ENCODE data around the gene CPNE4.

DNA sequence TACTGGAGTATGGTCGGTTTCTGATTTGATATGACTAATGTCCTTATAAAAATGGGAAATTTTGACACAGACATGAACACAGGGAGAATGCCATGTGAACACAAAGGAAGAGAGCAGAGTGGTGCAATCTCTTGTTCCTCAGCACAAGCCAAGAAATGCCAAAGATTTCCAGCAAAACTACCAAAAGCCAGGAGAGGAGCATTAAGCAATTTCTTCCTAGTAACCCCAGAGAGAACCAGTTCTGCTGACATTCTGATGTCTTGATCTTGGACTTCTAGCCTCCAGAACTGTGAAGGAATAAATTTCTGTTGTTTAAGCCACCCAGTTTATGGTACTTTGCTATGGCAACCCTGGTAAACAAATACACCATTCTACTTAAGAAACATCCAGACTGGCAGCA is 304.2 kb downstream of the CPNE4 start:
- TF ChIP-seq, protein P1, sequence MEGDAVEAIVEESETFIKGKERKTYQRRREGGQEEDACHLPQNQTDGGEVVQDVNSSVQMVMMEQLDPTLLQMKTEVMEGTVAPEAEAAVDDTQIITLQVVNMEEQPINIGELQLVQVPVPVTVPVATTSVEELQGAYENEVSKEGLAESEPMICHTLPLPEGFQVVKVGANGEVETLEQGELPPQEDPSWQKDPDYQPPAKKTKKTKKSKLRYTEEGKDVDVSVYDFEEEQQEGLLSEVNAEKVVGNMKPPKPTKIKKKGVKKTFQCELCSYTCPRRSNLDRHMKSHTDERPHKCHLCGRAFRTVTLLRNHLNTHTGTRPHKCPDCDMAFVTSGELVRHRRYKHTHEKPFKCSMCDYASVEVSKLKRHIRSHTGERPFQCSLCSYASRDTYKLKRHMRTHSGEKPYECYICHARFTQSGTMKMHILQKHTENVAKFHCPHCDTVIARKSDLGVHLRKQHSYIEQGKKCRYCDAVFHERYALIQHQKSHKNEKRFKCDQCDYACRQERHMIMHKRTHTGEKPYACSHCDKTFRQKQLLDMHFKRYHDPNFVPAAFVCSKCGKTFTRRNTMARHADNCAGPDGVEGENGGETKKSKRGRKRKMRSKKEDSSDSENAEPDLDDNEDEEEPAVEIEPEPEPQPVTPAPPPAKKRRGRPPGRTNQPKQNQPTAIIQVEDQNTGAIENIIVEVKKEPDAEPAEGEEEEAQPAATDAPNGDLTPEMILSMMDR (IDR thresholded peaks at IDR 0.05): no peak
- TF ChIP-seq POLR2A (IDR thresholded peaks at IDR 0.05): no peak

Measured in body of pancreas (tissue), 4 donors.